ENCODE data around the gene SDR9C7.
"Not testable (repeated sequence)": the region's sequence is repeated elsewhere in the genome, so short reads cannot be mapped to it uniquely, and the experiment has no call there.

GRCh38 chr12:56965124-56965523 lies 30.9 kb upstream of the SDR9C7 start:
- TF ChIP-seq, protein P1, sequence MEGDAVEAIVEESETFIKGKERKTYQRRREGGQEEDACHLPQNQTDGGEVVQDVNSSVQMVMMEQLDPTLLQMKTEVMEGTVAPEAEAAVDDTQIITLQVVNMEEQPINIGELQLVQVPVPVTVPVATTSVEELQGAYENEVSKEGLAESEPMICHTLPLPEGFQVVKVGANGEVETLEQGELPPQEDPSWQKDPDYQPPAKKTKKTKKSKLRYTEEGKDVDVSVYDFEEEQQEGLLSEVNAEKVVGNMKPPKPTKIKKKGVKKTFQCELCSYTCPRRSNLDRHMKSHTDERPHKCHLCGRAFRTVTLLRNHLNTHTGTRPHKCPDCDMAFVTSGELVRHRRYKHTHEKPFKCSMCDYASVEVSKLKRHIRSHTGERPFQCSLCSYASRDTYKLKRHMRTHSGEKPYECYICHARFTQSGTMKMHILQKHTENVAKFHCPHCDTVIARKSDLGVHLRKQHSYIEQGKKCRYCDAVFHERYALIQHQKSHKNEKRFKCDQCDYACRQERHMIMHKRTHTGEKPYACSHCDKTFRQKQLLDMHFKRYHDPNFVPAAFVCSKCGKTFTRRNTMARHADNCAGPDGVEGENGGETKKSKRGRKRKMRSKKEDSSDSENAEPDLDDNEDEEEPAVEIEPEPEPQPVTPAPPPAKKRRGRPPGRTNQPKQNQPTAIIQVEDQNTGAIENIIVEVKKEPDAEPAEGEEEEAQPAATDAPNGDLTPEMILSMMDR (IDR thresholded peaks at IDR 0.05; ENCODE audit: insufficient read depth, low read length, poor library complexity, severe bottlenecking) = not testable (repeated sequence)
- not testable (repeated sequence) for TF ChIP-seq EZH2phosphoT487 (conservative IDR thresholded peaks at IDR 0.05; ENCODE audit: low read length)

All from SU-DHL-6 (cell line).